DND-41 (cell line): ENCODE results near the gene CNRIP1.
"Not testable (repeated sequence)": the region's sequence is repeated elsewhere in the genome, so short reads cannot be mapped to it uniquely, and the experiment has no call there.

Experiments used
- ATAC-seq: fragments of 200-7000 bp; cut with Tn5 transposase; 3 replicates; pipeline ENCODE4 v1.9.1; 2021; ENCODE audit warnings: low read depth; ENCODE audit not compliant: insufficient read depth
- DNase-seq: peaks from one replicate; pipeline ENCODE4 v3.0.0-alpha.2; 2020
- H2AFZ ChIP-seq: 2 replicates; pipeline ENCODE4 v1.6.0; 2012; ENCODE audit warnings: low read depth, low read length
- H3K27ac ChIP-seq: 2 replicates; pipeline ENCODE4 v1.5.1; 2012; ENCODE audit warnings: low read length, inconsistent platforms
- H3K27me3 ChIP-seq: fragments of 200-600 bp; sonication (generic); 2 replicates; pipeline ENCODE4 v1.6.0; 2012; ENCODE audit warnings: low read length, mild to moderate bottlenecking, inconsistent platforms; ENCODE audit not compliant: insufficient read depth, poor library complexity
- H3K36me3 ChIP-seq: 2 replicates; pipeline ENCODE4 v1.5.1; 2012; ENCODE audit warnings: low read length, inconsistent platforms; ENCODE audit not compliant: insufficient read depth
- H3K4me1 ChIP-seq: 2 replicates; pipeline ENCODE4 v1.5.1; 2012; ENCODE audit warnings: mild to moderate bottlenecking, low read length; ENCODE audit not compliant: insufficient read depth
- H3K4me2 ChIP-seq: 2 replicates; pipeline ENCODE4 v1.6.0; 2012; ENCODE audit warnings: mild to moderate bottlenecking, moderate library complexity, low read length, inconsistent platforms; ENCODE audit not compliant: insufficient read depth
- H3K4me3 ChIP-seq, 2 experiments: fragments of 200-600 bp in 1 of 2; shearing (Covaris generic) in 1 of 2; 2 replicates each; pipeline ENCODE4 v1.5.1; 2012 to 2016; ENCODE audit warnings: inconsistent platforms in 2 of 2, low read length in 2 of 2, mild to moderate bottlenecking in 2 of 2, low read depth in 1 of 2, moderate library complexity in 1 of 2
- H3K79me2 ChIP-seq: 2 replicates; pipeline ENCODE4 v1.6.0; 2012; ENCODE audit warnings: low read length, inconsistent platforms; ENCODE audit not compliant: insufficient read depth
- H3K9ac ChIP-seq: 2 replicates; pipeline ENCODE4 v1.6.0; 2012; ENCODE audit warnings: low read depth, mild to moderate bottlenecking, inconsistent platforms, low read length, moderate library complexity
- H3K9me3 ChIP-seq: 2 replicates; pipeline ENCODE4 v1.5.1; 2012; ENCODE audit warnings: low read length, moderate library complexity, mild to moderate bottlenecking, inconsistent platforms; ENCODE audit not compliant: insufficient read depth, severe bottlenecking
- H4K20me1 ChIP-seq: 2 replicates; pipeline ENCODE4 v1.6.0; 2012; ENCODE audit warnings: low read length; ENCODE audit not compliant: insufficient read depth
- EZH2 ChIP-seq: IDR thresholded peaks from 3 replicates; pipeline ENCODE4 v1.6.1; 2012; ENCODE audit warnings: borderline replicate concordance, low read depth, mild to moderate bottlenecking, moderate library complexity, low read length, inconsistent platforms; ENCODE audit not compliant: severe bottlenecking
- TF ChIP-seq, protein P1 (sequence below): IDR thresholded peaks from 2 replicates; pipeline ENCODE4 v1.5.1; 2012; ENCODE audit warnings: borderline replicate concordance, low read length, moderate library complexity, mild to moderate bottlenecking; ENCODE audit not compliant: poor library complexity, severe bottlenecking; ENCODE audit errors: extremely low read depth

Gene CNRIP1

DNA sequence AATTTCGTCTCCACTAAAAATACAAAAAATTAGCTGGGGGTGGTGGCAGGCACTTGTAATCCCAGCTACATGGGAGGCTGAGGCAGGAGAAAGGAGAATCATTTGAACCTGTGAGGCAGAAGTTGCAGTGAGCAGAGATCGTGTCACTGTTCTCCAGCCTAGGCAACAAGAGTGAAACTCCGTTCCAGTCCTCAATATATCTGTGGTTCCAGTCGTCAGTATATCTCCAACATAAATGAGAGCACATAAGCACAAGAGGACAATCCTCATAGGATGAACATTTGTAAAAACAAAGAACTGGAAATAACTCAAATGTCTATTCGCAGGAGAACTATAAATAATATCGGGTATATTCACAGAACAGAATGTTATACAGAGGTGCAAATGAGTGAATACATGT lies 32.2 kb upstream of the CNRIP1 start:
- Histone ChIP-seq H3K27me3 (peaks cover 9% of the 10 kb centered on the region), H3K9ac (no peak overlapping the region), H3K27ac (no peak overlapping the region), H3K4me2 (no peak overlapping the region), H4K20me1 (no peaks in the 10 kb centered on the region), H3K36me3 (no peaks in the 10 kb centered on the region), H3K4me1 (no peaks in the 10 kb centered on the region), H3K4me3 (no peak overlapping the region), H3K9me3 (no peaks in the 10 kb centered on the region), H2AFZ (no peak overlapping the region), H3K79me2 (no peaks in the 10 kb centered on the region)
- DNase-seq (no peak), ATAC-seq (no peak)
- TF ChIP-seq, protein P1, sequence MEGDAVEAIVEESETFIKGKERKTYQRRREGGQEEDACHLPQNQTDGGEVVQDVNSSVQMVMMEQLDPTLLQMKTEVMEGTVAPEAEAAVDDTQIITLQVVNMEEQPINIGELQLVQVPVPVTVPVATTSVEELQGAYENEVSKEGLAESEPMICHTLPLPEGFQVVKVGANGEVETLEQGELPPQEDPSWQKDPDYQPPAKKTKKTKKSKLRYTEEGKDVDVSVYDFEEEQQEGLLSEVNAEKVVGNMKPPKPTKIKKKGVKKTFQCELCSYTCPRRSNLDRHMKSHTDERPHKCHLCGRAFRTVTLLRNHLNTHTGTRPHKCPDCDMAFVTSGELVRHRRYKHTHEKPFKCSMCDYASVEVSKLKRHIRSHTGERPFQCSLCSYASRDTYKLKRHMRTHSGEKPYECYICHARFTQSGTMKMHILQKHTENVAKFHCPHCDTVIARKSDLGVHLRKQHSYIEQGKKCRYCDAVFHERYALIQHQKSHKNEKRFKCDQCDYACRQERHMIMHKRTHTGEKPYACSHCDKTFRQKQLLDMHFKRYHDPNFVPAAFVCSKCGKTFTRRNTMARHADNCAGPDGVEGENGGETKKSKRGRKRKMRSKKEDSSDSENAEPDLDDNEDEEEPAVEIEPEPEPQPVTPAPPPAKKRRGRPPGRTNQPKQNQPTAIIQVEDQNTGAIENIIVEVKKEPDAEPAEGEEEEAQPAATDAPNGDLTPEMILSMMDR: no peak
- no peak for TF ChIP-seq EZH2

DNA sequence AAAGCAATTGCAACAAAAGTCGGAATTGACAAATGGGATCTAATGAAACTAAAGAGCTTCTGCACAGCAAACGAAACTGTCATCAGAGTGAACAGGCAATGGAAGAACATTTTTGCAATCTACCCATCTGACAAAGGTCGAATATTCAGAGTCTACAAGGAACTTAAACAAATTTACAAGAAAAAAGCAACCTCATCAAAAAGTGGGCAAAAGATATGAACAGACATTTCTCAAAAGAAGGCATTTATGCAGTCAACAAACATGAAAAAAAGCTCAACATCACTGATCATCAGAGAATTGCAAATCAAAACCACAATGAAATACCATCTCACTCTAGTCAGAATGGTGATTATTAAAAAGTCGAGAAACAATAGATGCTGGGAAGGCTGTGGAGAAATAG lies 29.3 kb upstream of the CNRIP1 start:
- H3K4me2 ChIP-seq, H3K27ac ChIP-seq, ATAC-seq, H3K79me2 ChIP-seq, H3K4me3 ChIP-seq, DNase-seq, H3K9me3 ChIP-seq, H2AFZ ChIP-seq, H4K20me1 ChIP-seq, H3K4me1 ChIP-seq, H3K36me3 ChIP-seq, H3K9ac ChIP-seq: not testable (repeated sequence)
- peaks cover 13% of the 10 kb centered on the region for H3K27me3 ChIP-seq

DNA sequence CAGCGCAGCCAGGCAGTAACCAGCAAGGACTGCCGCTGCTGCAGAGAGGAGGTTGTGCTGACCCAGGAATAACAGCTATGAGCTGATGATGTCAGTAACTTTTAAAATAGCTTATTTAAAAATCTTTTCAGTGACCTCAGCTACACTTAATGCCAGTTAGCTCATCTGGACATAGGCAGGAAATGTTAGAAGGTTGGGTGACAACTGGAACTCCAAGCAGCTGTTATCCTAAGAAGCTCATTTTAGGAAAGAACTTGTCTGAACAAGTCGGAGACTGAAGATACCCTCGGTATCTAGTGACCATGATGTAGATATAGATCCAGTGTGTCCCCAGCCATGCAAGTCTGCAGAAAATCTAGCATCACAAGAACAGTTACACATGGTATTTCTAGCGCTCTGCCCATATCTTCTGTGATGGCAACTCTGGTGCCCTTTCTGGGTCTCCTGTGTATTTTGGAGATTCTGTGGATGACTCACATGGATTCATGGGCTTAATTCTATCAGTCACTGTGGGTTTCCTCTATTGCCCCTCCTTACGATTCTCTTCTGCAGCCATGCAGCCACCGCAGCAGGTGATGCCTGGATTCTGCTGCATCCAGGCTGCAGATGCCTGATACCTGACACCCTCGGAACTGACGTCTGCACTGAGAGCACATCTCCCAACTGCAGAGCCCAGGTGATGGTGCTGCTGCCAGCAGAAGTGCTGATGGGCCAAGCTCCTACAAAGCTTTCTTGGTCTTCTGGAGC lies 25.6 kb upstream of the CNRIP1 start:
- DNase-seq: no peak
- Histone ChIP-seq H3K4me1 (no peaks in the 10 kb centered on the region), H3K4me3 (no peak overlapping the region), H3K9ac (no peak overlapping the region), H3K9me3 (no peaks in the 10 kb centered on the region), H3K27ac (no peak overlapping the region), H2AFZ (no peak overlapping the region), H4K20me1 (no peaks in the 10 kb centered on the region), H3K36me3 (no peaks in the 10 kb centered on the region), H3K79me2 (no peaks in the 10 kb centered on the region), H3K27me3 (peaks cover 18% of the 10 kb centered on the region), H3K4me2 (no peak overlapping the region)
- no peak for ATAC-seq
- TF ChIP-seq, protein P1: no peak
- no peak for TF ChIP-seq EZH2

DNA sequence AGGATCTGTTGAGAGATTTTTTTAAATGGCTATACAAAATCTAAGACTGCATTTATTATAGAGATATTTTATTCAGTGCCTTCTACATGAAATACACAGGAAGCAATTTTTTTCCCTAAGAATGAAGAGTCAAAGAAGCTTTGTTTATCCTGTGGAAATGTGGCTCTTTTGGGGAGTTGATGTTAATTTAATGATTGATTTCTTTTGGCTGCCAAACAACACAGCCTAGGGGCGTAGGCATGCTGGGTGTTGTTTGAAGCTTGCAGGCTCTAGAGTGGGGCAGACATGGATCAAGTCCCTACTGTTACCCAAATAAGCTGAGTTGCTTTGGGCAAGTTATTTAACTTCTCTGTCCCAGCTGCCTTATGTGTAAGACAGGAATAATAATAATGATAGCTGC lies 24.3 kb upstream of the CNRIP1 start:
- Histone ChIP-seq H3K27me3 (peaks cover 24% of the 10 kb centered on the region), H3K9ac (no peak overlapping the region), H3K79me2 (no peaks in the 10 kb centered on the region), H3K9me3 (no peaks in the 10 kb centered on the region), H3K4me1 (no peaks in the 10 kb centered on the region), H3K4me2 (no peak overlapping the region), H3K27ac (no peak overlapping the region), H4K20me1 (no peaks in the 10 kb centered on the region), H2AFZ (no peak overlapping the region), H3K36me3 (no peaks in the 10 kb centered on the region), H3K4me3 (no peak overlapping the region)
- no peak for TF ChIP-seq EZH2
- TF ChIP-seq, protein P1: no peak
- DNase-seq: no peak
- ATAC-seq: no peak
